ENCODE data around the gene TMUB1.
"Not testable (repeated sequence)": the region's sequence is repeated elsewhere in the genome, so short reads cannot be mapped to it uniquely, and the experiment has no call there.

The TMUB1 gene

DNA sequence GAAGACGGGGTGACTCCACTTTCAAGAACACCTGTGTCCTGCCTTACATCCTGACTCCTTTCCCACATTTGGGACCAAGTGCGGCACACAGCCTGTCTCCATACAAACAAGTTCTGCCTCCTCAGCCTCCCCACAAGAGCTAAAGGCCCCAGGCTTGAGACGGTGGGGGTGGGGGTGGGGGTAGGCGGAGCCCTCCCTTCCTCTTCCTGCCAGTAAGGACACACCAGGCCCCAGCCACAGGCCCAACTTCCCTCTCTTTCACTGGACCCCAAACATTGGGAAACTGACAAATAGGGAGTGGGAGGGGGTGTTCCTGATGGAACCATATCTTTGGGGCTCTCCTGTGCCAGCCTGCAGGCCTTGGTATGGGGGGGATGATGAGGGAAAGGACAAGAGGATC is 30.2 kb downstream of the TMUB1 start:
- Histone ChIP-seq H3K9me3 (ENCODE audit: control insufficient read depth, low read length) (no peaks in the 10 kb centered on the region), H3K36me3 (ENCODE audit: control insufficient read depth, insufficient read depth, low read length) (no peaks in the 10 kb centered on the region), H3K4me1 (ENCODE audit: control insufficient read depth, insufficient read depth, low read length, poor library complexity, severe bottlenecking) (peaks cover 14% of the 10 kb centered on the region), H3K27ac (ENCODE audit: insufficient read depth, low read length, poor library complexity, severe bottlenecking) (no peak overlapping the region), H3K4me3 (ENCODE audit: insufficient read depth, low read depth, low read length, poor library complexity, severe bottlenecking) (no peak overlapping the region), H3K27me3 (replicated peaks; ENCODE audit: control insufficient read depth, insufficient read depth, low read length, poor library complexity, severe bottlenecking) (no peaks in the 10 kb centered on the region)
- DNase-seq: no peak

DNA sequence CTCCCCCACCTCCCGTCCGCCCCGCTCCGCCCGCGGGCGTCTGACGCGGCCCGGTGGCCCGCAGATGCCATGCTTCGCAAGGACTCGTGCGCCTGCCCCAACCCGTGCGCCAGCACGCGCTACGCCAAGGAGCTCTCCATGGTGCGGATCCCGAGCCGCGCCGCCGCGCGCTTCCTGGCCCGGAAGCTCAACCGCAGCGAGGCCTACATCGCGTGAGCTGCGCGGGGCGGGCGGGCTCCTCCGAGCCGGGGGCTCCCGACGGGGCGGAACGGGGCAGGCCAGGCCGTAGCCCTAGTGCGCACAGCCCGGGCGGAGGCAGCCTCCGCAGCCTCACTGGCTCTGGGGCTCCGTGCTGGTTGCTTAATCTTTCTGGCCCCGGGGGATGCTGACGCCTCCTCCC is 32.2 kb downstream of the TMUB1 start:
- DNase-seq: peak; percentile 27 to 35 (median 31)
- Histone ChIP-seq H3K4me1 (ENCODE audit: control insufficient read depth, insufficient read depth, low read length, poor library complexity, severe bottlenecking) (peaks cover 6% of the 10 kb centered on the region), H3K27ac (ENCODE audit: insufficient read depth, low read length, poor library complexity, severe bottlenecking) (no peak overlapping the region), H3K9me3 (ENCODE audit: control insufficient read depth, low read length) (no peaks in the 10 kb centered on the region), H3K4me3 (ENCODE audit: insufficient read depth, low read depth, low read length, poor library complexity, severe bottlenecking) (no peak overlapping the region), H3K27me3 (replicated peaks; ENCODE audit: control insufficient read depth, insufficient read depth, low read length, poor library complexity, severe bottlenecking) (no peaks in the 10 kb centered on the region), H3K36me3 (ENCODE audit: control insufficient read depth, insufficient read depth, low read length) (peaks cover 5% of the 10 kb centered on the region)

DNA sequence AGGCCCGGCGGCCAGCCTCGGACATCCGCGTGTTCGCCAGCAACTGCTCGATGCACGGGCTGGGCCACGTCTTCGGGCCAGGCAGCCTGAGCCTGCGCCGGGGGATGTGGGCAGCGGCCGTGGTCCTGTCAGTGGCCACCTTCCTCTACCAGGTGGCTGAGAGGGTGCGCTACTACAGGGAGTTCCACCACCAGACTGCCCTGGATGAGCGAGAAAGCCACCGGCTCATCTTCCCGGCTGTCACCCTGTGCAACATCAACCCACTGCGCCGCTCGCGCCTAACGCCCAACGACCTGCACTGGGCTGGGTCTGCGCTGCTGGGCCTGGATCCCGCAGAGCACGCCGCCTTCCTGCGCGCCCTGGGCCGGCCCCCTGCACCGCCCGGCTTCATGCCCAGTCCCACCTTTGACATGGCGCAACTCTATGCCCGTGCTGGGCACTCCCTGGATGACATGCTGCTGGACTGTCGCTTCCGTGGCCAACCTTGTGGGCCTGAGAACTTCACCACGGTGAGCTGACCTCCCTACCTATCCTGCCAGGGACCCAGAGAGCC is 34.3 kb downstream of the TMUB1 start:
- no peak overlapping the region for H3K4me3 ChIP-seq (ENCODE audit: insufficient read depth, low read depth, low read length, poor library complexity, severe bottlenecking)
- H3K4me1 ChIP-seq (ENCODE audit: control insufficient read depth, insufficient read depth, low read length, poor library complexity, severe bottlenecking): peaks cover 6% of the 10 kb centered on the region
- no peaks in the 10 kb centered on the region for H3K9me3 ChIP-seq (ENCODE audit: control insufficient read depth, low read length)
- H3K36me3 ChIP-seq (ENCODE audit: control insufficient read depth, insufficient read depth, low read length): peaks cover 16% of the 10 kb centered on the region
- no peak overlapping the region for H3K27ac ChIP-seq (ENCODE audit: insufficient read depth, low read length, poor library complexity, severe bottlenecking)
- H3K27me3 ChIP-seq (replicated peaks; ENCODE audit: control insufficient read depth, insufficient read depth, low read length, poor library complexity, severe bottlenecking): no peaks in the 10 kb centered on the region
- no peak for DNase-seq

DNA sequence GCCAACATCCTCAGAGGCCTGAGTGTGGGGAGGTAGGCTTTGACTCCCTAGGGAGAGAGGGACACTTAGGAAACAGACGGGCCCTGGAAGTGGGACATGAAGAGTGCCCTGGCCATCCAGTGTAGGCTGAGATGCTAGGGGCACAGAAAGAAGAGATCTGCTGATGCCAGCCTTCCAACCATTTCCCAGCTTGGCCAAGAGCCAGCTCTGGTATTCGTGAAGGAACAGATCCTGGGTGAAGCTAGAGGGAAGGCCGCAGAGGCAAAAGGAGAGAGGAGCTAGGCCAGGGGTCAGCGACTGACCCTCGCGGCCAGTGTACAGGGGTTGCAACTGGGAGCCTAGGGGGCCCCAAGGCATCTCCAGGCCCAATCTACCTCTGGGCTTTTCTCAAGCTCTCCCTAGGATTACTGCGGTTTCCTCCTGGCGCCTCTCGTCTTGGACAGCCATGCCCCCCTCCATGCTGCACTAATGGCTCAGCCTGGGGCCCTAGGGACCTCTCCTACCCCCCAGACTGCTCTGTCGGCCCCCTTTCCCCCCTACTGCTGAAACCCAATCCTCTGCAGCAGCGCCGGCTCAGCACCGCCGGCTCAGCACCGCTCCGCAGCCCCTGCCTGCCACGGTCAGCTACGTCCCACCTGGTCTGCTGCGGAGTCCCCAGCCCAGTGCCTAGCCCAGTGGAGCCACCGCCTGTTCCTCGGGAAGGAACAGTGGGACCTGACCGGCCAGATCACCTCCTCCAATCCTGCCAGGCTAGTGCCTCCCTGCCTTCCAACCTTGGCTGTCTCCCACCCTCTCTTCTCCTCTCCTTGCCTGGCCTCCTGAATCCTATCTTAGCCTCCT is 35.1 kb downstream of the TMUB1 start, which contains the start of gene ASIC3:
ASIC3 (plus strand) TSS at position 556 of the 840 bp plus-strand sequence. CDS start 355 bp downstream, outside the sequence.
- DNase-seq: no peak
- peaks cover 18% of the 10 kb centered on the region for H3K36me3 ChIP-seq (ENCODE audit: control insufficient read depth, insufficient read depth, low read length)
- peaks cover 6% of the 10 kb centered on the region for H3K4me1 ChIP-seq (ENCODE audit: control insufficient read depth, insufficient read depth, low read length, poor library complexity, severe bottlenecking)
- no peak within 1 kb of the TSS for H3K27ac ChIP-seq (ENCODE audit: insufficient read depth, low read length, poor library complexity, severe bottlenecking)
- no peak within 1 kb of the TSS for H3K4me3 ChIP-seq (ENCODE audit: insufficient read depth, low read depth, low read length, poor library complexity, severe bottlenecking)
- no peaks in the 10 kb centered on the region for H3K27me3 ChIP-seq (replicated peaks; ENCODE audit: control insufficient read depth, insufficient read depth, low read length, poor library complexity, severe bottlenecking)
- no peaks in the 10 kb centered on the region for H3K9me3 ChIP-seq (ENCODE audit: control insufficient read depth, low read length)

DNA sequence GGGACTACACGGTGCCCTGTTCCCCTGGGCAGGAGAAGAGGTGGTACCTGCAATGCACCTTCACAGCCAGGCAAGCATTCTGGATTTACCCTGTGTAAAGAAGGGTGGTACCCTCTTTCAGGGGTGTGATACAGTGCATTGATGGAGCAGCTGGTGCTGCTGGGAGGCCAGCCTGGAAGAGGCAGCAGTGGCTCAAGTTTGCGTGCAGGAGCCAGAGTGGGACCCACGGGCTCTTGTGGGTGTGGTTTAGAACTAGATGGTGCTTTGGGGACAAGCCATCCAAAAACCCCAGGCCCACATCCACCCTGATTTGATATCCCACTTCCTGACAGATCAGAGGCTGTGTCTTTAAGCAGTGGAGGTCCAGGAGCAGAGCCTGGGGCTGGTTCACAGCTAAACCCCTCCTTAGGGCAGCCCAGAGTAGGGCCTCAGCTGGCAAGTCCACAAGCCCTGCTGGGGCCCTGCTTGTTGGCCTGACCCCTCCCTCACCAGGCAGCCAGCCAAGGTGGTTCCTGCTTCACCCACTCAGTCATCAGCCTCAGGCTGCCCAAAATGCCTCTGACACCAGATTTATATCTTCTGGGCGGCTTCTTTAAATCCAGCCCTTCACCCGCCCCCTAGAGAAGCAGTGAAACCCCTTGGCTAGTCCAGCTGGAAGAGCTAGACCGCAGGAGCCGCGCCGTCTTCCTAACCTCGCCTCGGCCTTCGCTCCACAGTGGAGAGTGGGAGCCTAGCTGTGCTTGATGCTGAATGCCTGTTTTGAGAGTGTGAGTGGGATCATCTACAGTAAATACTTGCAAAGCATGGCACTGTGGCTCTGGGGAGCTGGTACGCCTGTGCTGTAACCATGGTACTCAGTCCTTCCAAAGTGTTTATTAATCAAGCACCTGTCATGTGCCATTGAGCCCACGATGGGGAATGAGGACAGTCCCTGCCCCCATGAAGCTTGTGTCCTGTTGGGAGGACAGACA is 36.4 kb downstream of the TMUB1 start:
- peaks cover 27% of the 10 kb centered on the region for H3K36me3 ChIP-seq (ENCODE audit: control insufficient read depth, insufficient read depth, low read length)

DNA sequence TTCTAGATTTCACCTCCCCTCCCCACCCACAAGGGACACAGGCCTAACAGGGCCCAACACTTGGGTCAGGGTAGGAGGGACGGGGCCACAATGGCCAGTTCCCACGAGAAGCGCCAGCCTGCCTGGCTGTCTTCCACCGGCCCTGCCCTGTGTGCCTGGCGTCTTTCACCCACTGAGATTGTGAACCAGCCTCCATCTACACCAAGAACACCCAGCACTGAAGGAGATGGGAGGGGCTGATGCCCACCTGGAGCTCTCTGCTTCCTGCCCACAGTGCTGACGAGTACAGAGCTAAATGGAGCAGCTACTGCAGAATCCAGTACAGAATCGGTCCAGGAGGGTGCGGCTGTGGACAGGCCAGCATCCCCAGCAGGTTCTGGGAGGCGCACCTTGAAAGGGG is 37.3 kb downstream of the TMUB1 start:
- H3K27ac ChIP-seq (ENCODE audit: insufficient read depth, low read length, poor library complexity, severe bottlenecking): no peak overlapping the region
- peaks cover 4% of the 10 kb centered on the region for H3K4me1 ChIP-seq (ENCODE audit: control insufficient read depth, insufficient read depth, low read length, poor library complexity, severe bottlenecking)
- H3K36me3 ChIP-seq (ENCODE audit: control insufficient read depth, insufficient read depth, low read length): peaks cover 27% of the 10 kb centered on the region
- no peak for DNase-seq
- H3K4me3 ChIP-seq (ENCODE audit: insufficient read depth, low read depth, low read length, poor library complexity, severe bottlenecking): no peak overlapping the region
- H3K27me3 ChIP-seq (replicated peaks; ENCODE audit: control insufficient read depth, insufficient read depth, low read length, poor library complexity, severe bottlenecking): no peaks in the 10 kb centered on the region
- no peaks in the 10 kb centered on the region for H3K9me3 ChIP-seq (ENCODE audit: control insufficient read depth, low read length)

More for the DNA sequence above, 36.4 kb downstream of the TMUB1 start:
- DNase-seq: no peak
- no peak overlapping the region for H3K4me3 ChIP-seq (ENCODE audit: insufficient read depth, low read depth, low read length, poor library complexity, severe bottlenecking)
- H3K27ac ChIP-seq (ENCODE audit: insufficient read depth, low read length, poor library complexity, severe bottlenecking): no peak overlapping the region
- no peaks in the 10 kb centered on the region for H3K9me3 ChIP-seq (ENCODE audit: control insufficient read depth, low read length)
- no peaks in the 10 kb centered on the region for H3K27me3 ChIP-seq (replicated peaks; ENCODE audit: control insufficient read depth, insufficient read depth, low read length, poor library complexity, severe bottlenecking)
- peaks cover 6% of the 10 kb centered on the region for H3K4me1 ChIP-seq (ENCODE audit: control insufficient read depth, insufficient read depth, low read length, poor library complexity, severe bottlenecking)

DNA sequence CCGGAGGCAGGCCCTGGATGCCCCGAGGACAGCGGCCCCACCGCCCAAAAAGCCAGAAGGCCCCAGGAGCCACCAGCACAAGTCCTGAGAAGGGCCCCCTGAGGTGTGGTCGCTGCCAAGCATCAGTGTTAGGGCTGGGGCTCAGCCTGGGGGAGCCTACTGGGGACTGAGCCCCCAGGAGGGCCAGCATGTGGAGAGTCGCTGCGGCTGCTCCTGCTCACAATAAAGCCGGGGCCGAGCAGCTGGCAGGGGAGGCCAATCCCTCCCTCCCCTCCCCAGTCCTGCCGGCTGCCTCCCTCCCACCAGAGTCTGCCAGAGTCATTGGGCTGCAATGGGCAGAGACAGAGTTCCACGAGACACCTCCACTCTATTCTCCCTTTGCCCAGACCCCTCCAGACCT is 38.0 kb downstream of the TMUB1 start:
- H3K27ac ChIP-seq (ENCODE audit: insufficient read depth, low read length, poor library complexity, severe bottlenecking): no peak overlapping the region
- peaks cover 27% of the 10 kb centered on the region for H3K36me3 ChIP-seq (ENCODE audit: control insufficient read depth, insufficient read depth, low read length)
- H3K9me3 ChIP-seq (ENCODE audit: control insufficient read depth, low read length): no peaks in the 10 kb centered on the region
- H3K4me1 ChIP-seq (ENCODE audit: control insufficient read depth, insufficient read depth, low read length, poor library complexity, severe bottlenecking): no peaks in the 10 kb centered on the region
- no peak for DNase-seq
- H3K27me3 ChIP-seq (replicated peaks; ENCODE audit: control insufficient read depth, insufficient read depth, low read length, poor library complexity, severe bottlenecking): no peaks in the 10 kb centered on the region
- H3K4me3 ChIP-seq (ENCODE audit: insufficient read depth, low read depth, low read length, poor library complexity, severe bottlenecking): no peak overlapping the region

DNA sequence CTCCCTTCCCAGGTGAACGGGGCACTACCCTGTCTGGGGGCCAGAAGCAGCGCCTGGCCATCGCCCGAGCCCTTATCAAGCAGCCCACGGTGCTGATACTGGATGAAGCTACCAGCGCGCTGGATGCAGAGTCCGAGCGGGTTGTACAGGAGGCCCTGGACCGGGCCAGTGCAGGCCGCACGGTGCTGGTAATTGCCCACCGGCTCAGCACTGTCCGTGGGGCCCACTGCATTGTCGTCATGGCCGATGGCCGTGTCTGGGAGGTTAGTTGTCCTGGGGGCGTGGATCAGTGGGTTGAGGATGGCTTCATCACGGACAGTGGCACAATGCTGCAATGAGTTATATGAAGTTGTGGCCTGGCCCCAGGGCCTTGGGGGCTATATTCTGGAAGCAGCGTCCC is 39.3 kb downstream of the TMUB1 start:
- H3K9me3 ChIP-seq (ENCODE audit: control insufficient read depth, low read length): no peaks in the 10 kb centered on the region
- no peak overlapping the region for H3K27ac ChIP-seq (ENCODE audit: insufficient read depth, low read length, poor library complexity, severe bottlenecking)
- no peaks in the 10 kb centered on the region for H3K27me3 ChIP-seq (replicated peaks; ENCODE audit: control insufficient read depth, insufficient read depth, low read length, poor library complexity, severe bottlenecking)
- H3K4me3 ChIP-seq (ENCODE audit: insufficient read depth, low read depth, low read length, poor library complexity, severe bottlenecking): no peak overlapping the region
- H3K36me3 ChIP-seq (ENCODE audit: control insufficient read depth, insufficient read depth, low read length): peaks cover 27% of the 10 kb centered on the region
- no peak for DNase-seq
- H3K4me1 ChIP-seq (ENCODE audit: control insufficient read depth, insufficient read depth, low read length, poor library complexity, severe bottlenecking): peaks cover 4% of the 10 kb centered on the region

DNA sequence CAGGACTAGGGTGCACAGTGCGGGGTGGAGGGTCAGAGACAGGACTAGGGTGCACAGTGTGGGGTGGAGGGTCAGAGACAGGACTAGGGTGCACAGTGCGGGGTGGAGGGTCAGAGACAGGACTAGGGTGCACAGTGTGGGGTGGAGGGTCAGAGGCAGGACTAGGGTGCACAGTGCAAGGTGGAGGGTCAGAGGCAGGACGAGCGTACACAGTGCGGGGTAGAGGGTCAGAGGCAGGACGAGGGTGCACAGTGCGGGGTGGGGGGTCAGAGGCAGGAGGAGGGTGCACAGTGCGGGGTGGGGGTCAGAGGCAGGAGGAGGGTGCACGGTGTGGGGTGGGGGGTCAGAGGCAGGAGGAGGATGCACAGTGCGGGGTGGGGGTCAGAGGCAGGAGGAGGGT is 39.8 kb downstream of the TMUB1 start:
- H3K27me3 ChIP-seq (replicated peaks; ENCODE audit: control insufficient read depth, insufficient read depth, low read length, poor library complexity, severe bottlenecking); H3K4me3 ChIP-seq (ENCODE audit: insufficient read depth, low read depth, low read length, poor library complexity, severe bottlenecking); DNase-seq; H3K4me1 ChIP-seq (ENCODE audit: control insufficient read depth, insufficient read depth, low read length, poor library complexity, severe bottlenecking); H3K27ac ChIP-seq (ENCODE audit: insufficient read depth, low read length, poor library complexity, severe bottlenecking); H3K9me3 ChIP-seq (ENCODE audit: control insufficient read depth, low read length): not testable (repeated sequence)
- H3K36me3 ChIP-seq (ENCODE audit: control insufficient read depth, insufficient read depth, low read length): peaks cover 27% of the 10 kb centered on the region

All from effector memory CD4-positive, alpha-beta T cell (primary cell).